ENCODE measurements around the gene PTH2.

PTH2 gene

DNA sequence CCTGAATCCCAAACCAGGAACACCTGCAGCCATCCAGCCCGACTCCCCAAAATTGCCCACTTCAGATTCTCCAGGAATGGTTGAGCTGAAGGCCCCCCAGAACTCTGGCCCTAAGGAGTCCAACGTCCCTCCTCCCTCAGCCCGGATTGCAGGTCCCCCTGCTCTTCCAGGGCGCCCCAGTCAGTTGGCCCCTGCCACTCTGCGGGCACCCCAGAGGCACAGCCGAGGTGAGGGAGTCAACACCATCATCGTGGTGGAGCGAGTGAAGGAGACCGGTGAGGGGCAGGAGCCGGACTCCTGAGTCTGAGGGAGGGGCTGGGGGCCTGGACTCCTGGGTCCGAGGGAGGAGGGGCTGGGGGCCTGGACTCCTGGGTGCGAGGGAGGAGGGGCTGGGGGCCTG, 4.1 kb upstream of the PTH2 start:
- H3K4me3 ChIP-seq (replicated peaks; ENCODE audit: low read depth, low read length): no peak overlapping the region
- H3K36me3 ChIP-seq (ENCODE audit: control insufficient read depth, insufficient read depth, low read length): no peaks in the 10 kb centered on the region
- DNase-seq (ENCODE audit: extremely low read depth, insufficient read length): no peak
- TF ChIP-seq, protein P1, sequence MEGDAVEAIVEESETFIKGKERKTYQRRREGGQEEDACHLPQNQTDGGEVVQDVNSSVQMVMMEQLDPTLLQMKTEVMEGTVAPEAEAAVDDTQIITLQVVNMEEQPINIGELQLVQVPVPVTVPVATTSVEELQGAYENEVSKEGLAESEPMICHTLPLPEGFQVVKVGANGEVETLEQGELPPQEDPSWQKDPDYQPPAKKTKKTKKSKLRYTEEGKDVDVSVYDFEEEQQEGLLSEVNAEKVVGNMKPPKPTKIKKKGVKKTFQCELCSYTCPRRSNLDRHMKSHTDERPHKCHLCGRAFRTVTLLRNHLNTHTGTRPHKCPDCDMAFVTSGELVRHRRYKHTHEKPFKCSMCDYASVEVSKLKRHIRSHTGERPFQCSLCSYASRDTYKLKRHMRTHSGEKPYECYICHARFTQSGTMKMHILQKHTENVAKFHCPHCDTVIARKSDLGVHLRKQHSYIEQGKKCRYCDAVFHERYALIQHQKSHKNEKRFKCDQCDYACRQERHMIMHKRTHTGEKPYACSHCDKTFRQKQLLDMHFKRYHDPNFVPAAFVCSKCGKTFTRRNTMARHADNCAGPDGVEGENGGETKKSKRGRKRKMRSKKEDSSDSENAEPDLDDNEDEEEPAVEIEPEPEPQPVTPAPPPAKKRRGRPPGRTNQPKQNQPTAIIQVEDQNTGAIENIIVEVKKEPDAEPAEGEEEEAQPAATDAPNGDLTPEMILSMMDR (IDR thresholded peaks at IDR 0.05; ENCODE audit: insufficient read depth, low read length, poor library complexity, severe bottlenecking): no peak
- H3K27me3 ChIP-seq (replicated peaks; ENCODE audit: control insufficient read depth, insufficient read depth, low read length): peaks cover 4% of the 10 kb centered on the region

DNA sequence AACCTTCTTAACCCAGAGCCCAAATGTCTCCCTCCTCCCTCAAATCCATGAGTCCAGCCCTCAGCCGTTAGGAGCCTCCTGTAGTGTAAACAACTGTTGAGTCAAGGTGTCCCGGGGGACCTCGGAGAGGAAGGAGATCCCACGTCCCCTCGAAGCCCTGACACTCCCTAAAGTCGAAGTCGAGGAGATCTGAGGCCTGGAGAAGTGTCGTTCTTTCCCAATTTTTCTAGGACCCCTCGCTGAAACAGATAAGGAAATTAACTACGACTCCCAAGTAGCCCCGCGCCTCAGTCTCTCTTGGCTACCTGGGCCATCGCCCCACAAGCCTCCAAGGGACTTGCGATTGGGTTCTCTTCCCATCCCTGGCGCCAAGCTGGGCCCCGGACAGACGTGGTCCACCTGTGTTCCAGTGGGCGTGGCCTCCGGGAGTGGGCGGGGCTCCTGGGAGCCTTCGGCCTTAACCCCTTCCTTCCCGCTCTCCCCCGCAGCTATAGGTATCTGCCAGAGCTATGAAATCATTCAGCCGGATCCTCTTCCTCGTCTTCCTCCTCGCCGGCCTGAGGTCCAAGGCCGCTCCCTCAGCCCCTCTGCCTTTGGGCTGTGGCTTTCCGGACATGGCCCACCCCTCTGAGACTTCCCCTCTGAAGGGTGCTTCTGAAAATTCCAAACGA, 2.8 kb upstream of the PTH2 start:
- no peak for DNase-seq (ENCODE audit: extremely low read depth, insufficient read length)
- Histone ChIP-seq H3K4me3 (replicated peaks; ENCODE audit: low read depth, low read length) (no peak overlapping the region), H3K27me3 (replicated peaks; ENCODE audit: control insufficient read depth, insufficient read depth, low read length) (peaks cover 4% of the 10 kb centered on the region), H3K36me3 (ENCODE audit: control insufficient read depth, insufficient read depth, low read length) (no peaks in the 10 kb centered on the region)
- TF ChIP-seq, protein P1 (IDR thresholded peaks at IDR 0.05; ENCODE audit: insufficient read depth, low read length, poor library complexity, severe bottlenecking): no peak

DNA sequence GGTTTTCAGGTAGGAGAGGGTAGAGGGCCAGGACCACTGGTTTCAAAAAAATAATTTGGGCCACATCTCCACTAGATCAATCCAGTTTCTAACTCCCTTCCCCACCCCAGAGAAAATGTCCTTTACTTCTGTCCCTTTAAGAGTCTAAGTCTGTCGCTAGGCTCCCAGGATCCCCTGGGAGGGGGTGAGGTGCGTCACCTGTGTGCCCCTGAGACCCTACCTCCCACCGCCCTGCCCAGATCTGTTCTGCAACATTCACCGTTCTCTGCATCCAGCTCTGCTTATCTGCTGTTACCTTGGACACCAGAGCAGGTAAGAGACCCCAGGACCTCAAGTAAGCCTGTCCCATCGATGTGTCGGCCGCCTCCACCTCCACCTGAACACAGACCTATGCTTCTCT, 1.9 kb upstream of the PTH2 start, which contains the start of gene GFY:
Gene GFY (plus strand): TSS at position 211 of the 400 bp plus-strand sequence. CDS start 1,043 bp downstream, outside the sequence.
- Histone ChIP-seq H3K4me3 (replicated peaks; ENCODE audit: low read depth, low read length) (no peak within 1 kb of the TSS), H3K36me3 (ENCODE audit: control insufficient read depth, insufficient read depth, low read length) (no peaks in the 10 kb centered on the region), H3K27me3 (replicated peaks; ENCODE audit: control insufficient read depth, insufficient read depth, low read length) (peaks cover 4% of the 10 kb centered on the region)
- no peak for DNase-seq (ENCODE audit: extremely low read depth, insufficient read length)
- TF ChIP-seq, protein P1 (IDR thresholded peaks at IDR 0.05; ENCODE audit: insufficient read depth, low read length, poor library complexity, severe bottlenecking): no peak

DNA sequence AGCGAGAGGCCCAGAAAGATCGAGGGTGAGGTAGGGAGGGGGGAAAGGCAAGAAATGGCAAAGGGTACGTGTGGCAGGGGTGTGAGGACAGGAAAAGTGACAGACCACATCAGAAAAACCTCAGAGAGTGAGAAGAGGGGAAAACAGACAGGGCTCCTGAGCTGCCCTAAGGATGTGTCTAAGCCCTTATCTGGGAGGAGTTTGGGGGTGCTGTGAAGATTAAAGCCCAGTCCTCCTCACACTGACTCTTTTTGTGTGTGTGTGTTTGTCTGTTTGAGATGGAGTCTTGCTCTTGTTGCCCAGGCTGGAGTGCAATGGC, 703 bp upstream of the PTH2 start:
- peaks cover 4% of the 10 kb centered on the region for H3K27me3 ChIP-seq (replicated peaks; ENCODE audit: control insufficient read depth, insufficient read depth, low read length)
- no peak overlapping the region for H3K4me3 ChIP-seq (replicated peaks; ENCODE audit: low read depth, low read length)
- H3K36me3 ChIP-seq (ENCODE audit: control insufficient read depth, insufficient read depth, low read length): no peaks in the 10 kb centered on the region
- no peak for DNase-seq (ENCODE audit: extremely low read depth, insufficient read length)
- TF ChIP-seq, protein P1 (IDR thresholded peaks at IDR 0.05; ENCODE audit: insufficient read depth, low read length, poor library complexity, severe bottlenecking): no peak

DNA sequence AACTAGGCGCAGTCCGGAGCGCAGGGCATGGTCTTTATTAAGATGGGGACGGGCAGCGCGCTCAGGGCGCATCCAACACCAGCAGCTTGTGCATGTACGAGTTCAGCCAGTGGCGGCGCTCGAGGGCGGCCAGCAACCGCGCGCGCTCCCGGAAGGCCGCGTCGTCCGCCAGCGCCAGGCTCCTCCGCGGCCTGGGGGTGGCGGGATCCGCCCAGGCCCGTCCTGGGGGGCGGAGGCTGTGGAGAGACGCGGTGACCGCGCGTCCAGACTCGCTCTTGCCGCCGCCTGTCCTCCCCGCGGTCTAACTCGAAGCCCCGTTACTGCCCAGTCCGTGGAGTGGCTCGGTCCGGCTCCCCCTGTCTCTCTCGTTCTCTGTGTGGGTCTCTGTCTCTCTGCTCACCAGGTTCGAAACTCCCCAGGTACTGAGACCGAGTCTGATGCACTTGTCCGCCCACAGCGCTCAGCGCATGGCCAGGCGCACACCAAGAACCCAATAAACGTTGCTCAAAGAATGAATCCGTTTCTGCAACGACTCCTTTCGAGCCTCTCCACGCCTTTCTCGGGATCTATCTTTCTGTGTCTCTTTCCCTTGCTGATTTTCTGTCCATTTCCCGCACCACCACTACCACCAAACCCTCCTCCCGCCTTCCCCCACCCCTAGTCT, 702 bp downstream of the PTH2 start:
- peak; percentile 54 for DNase-seq (ENCODE audit: extremely low read depth, insufficient read length)
- TF ChIP-seq, protein P1 (IDR thresholded peaks at IDR 0.05; ENCODE audit: insufficient read depth, low read length, poor library complexity, severe bottlenecking): peak; percentile 39
- no peaks in the 10 kb centered on the region for H3K36me3 ChIP-seq (ENCODE audit: control insufficient read depth, insufficient read depth, low read length)
- no peak overlapping the region for H3K4me3 ChIP-seq (replicated peaks; ENCODE audit: low read depth, low read length)
- H3K27me3 ChIP-seq (replicated peaks; ENCODE audit: control insufficient read depth, insufficient read depth, low read length): peaks cover 2% of the 10 kb centered on the region

Data from GM06990 (cell line).